HepG2 (cell line): Measurements from ENCODE around the gene ENPP1. TPM values are rescaled to one million over a fixed set of nuclear protein-coding genes. Genes with fewer than 3 reads are reported as not detected.

Experiments used
- DZIP1 ChIP-seq: sonication (generic); formaldehyde crosslinking; IDR thresholded peaks from 2 replicates; pipeline ENCODE4 v1.5.0; 2020; ENCODE audit warnings: mild to moderate bottlenecking, missing genetic modification reagents
- HNF4G ChIP-seq, 2 experiments: sonication (generic) in 1 of 2; formaldehyde crosslinking in 1 of 2; IDR thresholded peaks; 2 replicates each; pipeline versions ENCODE4 v1.4.0 to v1.6.1; 2011 to 2020; ENCODE audit warnings: borderline replicate concordance in 2 of 2, low read depth in 2 of 2, mild to moderate bottlenecking in 2 of 2, low read length in 1 of 2, missing genetic modification reagents in 1 of 2, moderate library complexity in 1 of 2
- JDP2 ChIP-seq: sonication (generic); formaldehyde crosslinking; IDR thresholded peaks from 2 replicates; pipeline ENCODE4 v1.8.1; 2022; ENCODE audit warnings: missing genetic modification reagents, borderline replicate concordance
- NFIC ChIP-seq: IDR thresholded peaks from 2 replicates; pipeline ENCODE4 v1.6.1; 2012; ENCODE audit warnings: mild to moderate bottlenecking, low read length, inconsistent platforms
- NR2F1 ChIP-seq, 2 experiments: fragments of 450-650 bp in 1 of 2; formaldehyde crosslinking in 1 of 2; IDR thresholded peaks; 2 replicates each; pipeline versions ENCODE4 v1.5.0 to v1.6.1; 2016 to 2020; ENCODE audit warnings: mild to moderate bottlenecking in 1 of 2, missing compliant biosample characterization in 1 of 2, missing genetic modification reagents in 1 of 2, moderate library complexity in 1 of 2
- PAF1 ChIP-seq: IDR thresholded peaks from 2 replicates; pipeline ENCODE4 v1.6.1; 2016; ENCODE audit warnings: missing genetic modification reagents, missing compliant biosample characterization
- POGZ ChIP-seq: sonication (generic); formaldehyde crosslinking; IDR thresholded peaks from 2 replicates; pipeline ENCODE4 v1.4.0; 2020; ENCODE audit warnings: mild to moderate bottlenecking, missing genetic modification reagents
- RARA ChIP-seq: IDR thresholded peaks from 2 replicates; pipeline ENCODE4 v1.6.1; 2016; ENCODE audit warnings: missing genetic modification reagents, missing compliant biosample characterization
- SAP130 ChIP-seq: IDR thresholded peaks from 2 replicates; pipeline ENCODE4 v1.6.1; 2016; ENCODE audit warnings: low read depth
- SMAD3 ChIP-seq: sonication (generic); formaldehyde crosslinking; IDR thresholded peaks from 2 replicates; pipeline ENCODE4 v1.4.0; 2020; ENCODE audit warnings: missing genetic modification reagents
- STAG1 ChIP-seq: sonication (generic); formaldehyde crosslinking; IDR thresholded peaks from 2 replicates; pipeline ENCODE4 v1.4.0; 2020; ENCODE audit warnings: missing genetic modification reagents
- TBX3 ChIP-seq: fragments of 450-650 bp; IDR thresholded peaks from 2 replicates; pipeline ENCODE4 v1.6.1; 2017; ENCODE audit warnings: antibody characterized with exemption, mild to moderate bottlenecking, inconsistent platforms, borderline replicate concordance
- TCF12 ChIP-seq, 2 experiments: fragments of 450-650 bp in 1 of 2; sonication (generic) in 1 of 2; formaldehyde crosslinking in 1 of 2; IDR thresholded peaks; 2 replicates each; pipeline versions ENCODE4 v1.6.1 to v1.8.0; 2017 to 2022; ENCODE audit warnings: antibody characterized with exemption in 1 of 2, mild to moderate bottlenecking in 1 of 2, missing genetic modification reagents in 1 of 2, moderate library complexity in 1 of 2
- ZNF138 ChIP-seq: sonication (generic); formaldehyde crosslinking; IDR thresholded peaks from 2 replicates; pipeline ENCODE4 v1.5.0; 2020; ENCODE audit warnings: mild to moderate bottlenecking, low read depth, missing genetic modification reagents
- ZNF205 ChIP-seq: IDR thresholded peaks from 2 replicates; pipeline ENCODE4 v1.6.1; 2018; ENCODE audit warnings: missing biosample characterization, missing genetic modification reagents
- ZNF503 ChIP-seq: sonication (generic); formaldehyde crosslinking; IDR thresholded peaks from 2 replicates; pipeline ENCODE4 v1.4.0; 2020; ENCODE audit warnings: missing genetic modification reagents
- polyA plus RNA-seq, 8 experiments: library from polyadenylated mRNA; depleted of rRNA in 3 of 8; stranded (reverse) in 7 of 8; unstranded in 1 of 8; fragments of >200 nt; fragmentation: Illumina TruSeq in 4 of 8; extraction: Trizol in 4 of 8; gene quantifications; 2 replicates each; pipeline versions ENCODE4 v1.2.1 to v1.2.3, GENCODE V29; 2011 to 2016; ENCODE audit warnings: low read depth in 4 of 8, missing spikeins in 1 of 8, mixed read lengths in 1 of 8; ENCODE audit not compliant: insufficient read depth in 1 of 8
- total RNA-seq, 5 experiments: library from RNA; depleted of rRNA; stranded (reverse); fragments of >200 nt; fragmentation: Illumina TruSeq; extraction: Trizol; gene quantifications; 2 replicates each; pipeline ENCODE4 v1.2.3, GENCODE V29; 2016; ENCODE audit warnings: low read depth in 1 of 5
- TF ChIP-seq, protein P1 (sequence below): sonication (generic); formaldehyde crosslinking; IDR thresholded peaks from 2 replicates; pipeline ENCODE4 v1.4.0; 2020; ENCODE audit warnings: missing genetic modification reagents

The ENPP1 gene
- total and polyA plus RNA-seq, 2 of the 13 experiments (the other 11 are each of a cell fraction or from before 2014, with no cell fraction given): 56.5 to 160 TPM

GRCh38 chr6:131769385-131770141 is 38.3 kb upstream of the ENPP1 start (continued):
- TF ChIP-seq TCF12 (IDR thresholded peaks at IDR 0.05): no peak
- TF ChIP-seq TCF12 (CRISPR knock-in tag; IDR thresholded peaks at IDR 0.05): 0 out of 2 replicates have a peak, but pooled peaks have one; percentile 28
- peak; percentile 49; the same call in 1 of the 2 replicates for TF ChIP-seq ZNF503 (CRISPR knock-in tag)
- TF ChIP-seq STAG1: 0 out of 2 replicates have a peak, but pooled peaks have one; percentile 3
- TF ChIP-seq ZNF205 (CRISPR knock-in tag): peak; percentile 38; the same call in 1 of the 2 replicates
- TF ChIP-seq ZNF138 (CRISPR knock-in tag): no peak
- TF ChIP-seq NFIC: peak; percentile 86
- peak; percentile 62; the same call in 1 of the 2 replicates for TF ChIP-seq SAP130 (CRISPR knock-in tag)
- TF ChIP-seq DZIP1 (CRISPR knock-in tag): no peak
- TF ChIP-seq PAF1 (CRISPR knock-in tag): no peak
- no peak for TF ChIP-seq JDP2
- TF ChIP-seq, protein P1, sequence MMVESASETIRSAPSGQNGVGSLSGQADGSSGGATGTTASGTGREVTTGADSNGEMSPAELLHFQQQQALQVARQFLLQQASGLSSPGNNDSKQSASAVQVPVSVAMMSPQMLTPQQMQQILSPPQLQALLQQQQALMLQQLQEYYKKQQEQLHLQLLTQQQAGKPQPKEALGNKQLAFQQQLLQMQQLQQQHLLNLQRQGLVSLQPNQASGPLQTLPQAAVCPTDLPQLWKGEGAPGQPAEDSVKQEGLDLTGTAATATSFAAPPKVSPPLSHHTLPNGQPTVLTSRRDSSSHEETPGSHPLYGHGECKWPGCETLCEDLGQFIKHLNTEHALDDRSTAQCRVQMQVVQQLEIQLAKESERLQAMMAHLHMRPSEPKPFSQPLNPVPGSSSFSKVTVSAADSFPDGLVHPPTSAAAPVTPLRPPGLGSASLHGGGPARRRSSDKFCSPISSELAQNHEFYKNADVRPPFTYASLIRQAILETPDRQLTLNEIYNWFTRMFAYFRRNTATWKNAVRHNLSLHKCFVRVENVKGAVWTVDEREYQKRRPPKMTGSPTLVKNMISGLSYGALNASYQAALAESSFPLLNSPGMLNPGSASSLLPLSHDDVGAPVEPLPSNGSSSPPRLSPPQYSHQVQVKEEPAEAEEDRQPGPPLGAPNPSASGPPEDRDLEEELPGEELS (CRISPR knock-in tag): peak; percentile 77
- TF ChIP-seq SMAD3: peak; percentile 83
- peak; percentile 43; the same call in 1 of the 2 replicates for TF ChIP-seq TBX3
- TF ChIP-seq NR2F1 (CRISPR knock-in tag; IDR thresholded peaks at IDR 0.05): 0 out of 4 replicates have a peak, but pooled peaks of 1 of the 2 experiments have one; percentile 24
- peak; percentile 63 for TF ChIP-seq RARA (CRISPR knock-in tag)
- peak; percentile 66; the same call in 1 of the 2 replicates for TF ChIP-seq HNF4G (IDR thresholded peaks at IDR 0.05; ENCODE audit: borderline replicate concordance, low read depth, low read length)
- TF ChIP-seq HNF4G (CRISPR knock-in tag; IDR thresholded peaks at IDR 0.05; ENCODE audit: borderline replicate concordance, low read depth): no peak; the same call in 1 of the 2 replicates
- peak; percentile 89 for TF ChIP-seq POGZ (CRISPR knock-in tag)
